Heart left ventricle (tissue), 16 donors: ENCODE data around the gene PIN4. TPM values are rescaled to one million over a fixed set of nuclear protein-coding genes. Genes with fewer than 3 reads are reported as not detected.
"Not testable (repeated sequence)": the region's sequence is repeated elsewhere in the genome, so short reads cannot be mapped to it uniquely, and the experiment has no call there.

ENCODE experiments used
- ATAC-seq, 4 donors: fragments of 200-7000 bp; cut with Tn5 transposase; one replicate each; pipeline ENCODE4 v1.9.1; 2020 to 2022; ENCODE audit warnings: moderate library complexity in 4 of 4, mild to moderate bottlenecking in 3 of 4, moderate number of reproducible peaks in 1 of 4
- DNase-seq, 5 donors: peaks; one replicate each; pipeline ENCODE4 v3.0.0-alpha.2; 2020
- H3K27ac ChIP-seq, 12 donors: fragments of 200-600 bp; sonication (generic) in 4 of 12; one replicate each; pipeline versions ENCODE4 v1.5.0 to v1.8.0; 2016 to 2022; ENCODE audit warnings: mild to moderate bottlenecking in 2 of 12
- H3K27me3 ChIP-seq, 9 donors: fragments of 200-600 bp; sonication (generic) in 2 of 9; one replicate each; pipeline versions ENCODE4 v1.5.1 to v1.8.0; 2016 to 2022; ENCODE audit warnings: mild to moderate bottlenecking in 3 of 9
- H3K36me3 ChIP-seq, 9 donors: fragments of 200-600 bp; sonication (generic) in 2 of 9; one replicate each; pipeline versions ENCODE4 v1.5.0 to v1.8.0; 2018 to 2022; ENCODE audit warnings: mild to moderate bottlenecking in 2 of 9
- H3K4me1 ChIP-seq, 12 donors: fragments of 200-600 bp; sonication (generic) in 4 of 12; one replicate each; pipeline versions ENCODE4 v1.5.0 to v1.8.0; 2016 to 2022; ENCODE audit warnings: mild to moderate bottlenecking in 3 of 12
- H3K4me3 ChIP-seq, 12 donors: fragments of 200-600 bp; sonication (generic) in 4 of 12; one replicate each; pipeline versions ENCODE4 v1.5.0 to v1.8.0; 2017 to 2022; ENCODE audit warnings: mild to moderate bottlenecking in 9 of 12, moderate library complexity in 4 of 12
- H3K9me3 ChIP-seq, 12 donors: fragments of 200-600 bp; sonication (generic) in 4 of 12; one replicate each; pipeline versions ENCODE4 v1.5.0 to v1.8.0; 2016 to 2022; ENCODE audit warnings: mild to moderate bottlenecking in 1 of 12
- CTCF ChIP-seq, 12 donors: fragments of 200-600 bp; sonication (generic) in 4 of 12; IDR thresholded peaks; one replicate each; pipeline versions ENCODE4 v1.5.0 to v1.8.0; 2018 to 2022; ENCODE audit warnings: antibody characterized with exemption in 12 of 12, mild to moderate bottlenecking in 5 of 12
- POLR2A ChIP-seq, 2 donors: fragments of 450-650 bp; IDR thresholded peaks; one replicate each; pipeline ENCODE4 v1.6.1; 2017; ENCODE audit warnings: antibody characterized with exemption in 2 of 2, mild to moderate bottlenecking in 2 of 2, moderate library complexity in 2 of 2
- WGBS, 4 donors: extraction: QIAGEN DNeasy Blood & Tissue Kit in 2 of 4; methylation state at CpG; one replicate each; pipeline versions ENCODE4 v1.1.5 to v1.1.7; 2013 to 2018; 5-methylcytosine and 5-hydroxymethylcytosine counted together
- intact Hi-C, 10 donors: fragments of 100-400 bp; cut with DNase I; formaldehyde crosslinking; loops; one replicate each; pipeline versions ENCODE4 v1.11.1 to v1.14.2; 2022
- polyA plus RNA-seq, 2 donors: library from polyadenylated mRNA; stranded (reverse); fragments of 200-250 nt; gene quantifications; one replicate each; pipeline ENCODE4 v1.2.3, GENCODE V29; 2013
- total RNA-seq, 9 donors: library from RNA; depleted of rRNA in 2 of 9; stranded (reverse); fragments of >200 nt in 2 of 9; fragmentation: NEBNext Ultra II Directional in 3 of 9; extraction: Animal tissue kit (Norgen Biotek cat#: 25700) in 3 of 9; gene quantifications; one replicate each; pipeline versions ENCODE4 v1.1.0 to v1.2.4, GENCODE V29; 2016 to 2023
- donor health status: ischemic (EF 13 %, LVEDD 7.1; RV severe dilation, severe dysfunction).
- donor health status: healthy with polysubstance abuse.
- donor health status: DM: no; HTN: yes; CAD: no.
- donor health status: DM: no; HTN: no; CAD: no.
- donor health status: ischemic (EF 25% LVEDD 6.9; RV normal size, moderate dysfunction).
- donor health status: ischemic (EF 25% LVEDD 5.7; RV mildly dilated, moderate dysfunction).
- donor health status: healthy.
- donor health status: DM: yes; HTN: yes; CAD: no.
- donor health status: ischemic (EF 35%, LVEDD 5.7; RV mildly dilated, moderate dysfunction).
- donor health status: nonischemic (EF 11% LVEDD 7.7; RV severe dilation, severe dysfunction).
- donor health status: DM: yes; HTN: yes; CAD: no.
- donor health status: PGD.
- donor health status: ischemic (EF 29% LVEDD 5.4; RV normal size, mild dysfunction).
- donor health status: nonischemic (EF 23%, LVEDD 6.1; RV moderate dilation, normal function).

Gene PIN4
- total and polyA plus RNA-seq, 11 donors = 8.4 to 41.5 (median 10.9) TPM

GRCh38 chrX:72158773-72159172 is 22.8 kb upstream of the PIN4 start:
- Histone ChIP-seq H3K27me3 (peaks cover 0 to 19% (median 0%) of the 10 kb centered on the region in 9 donors), H3K27ac (no peak overlapping the region), H3K4me1 (no peaks in the 10 kb centered on the region), H3K36me3 (no peaks in the 10 kb centered on the region), H3K9me3 (no peaks in the 10 kb centered on the region), H3K4me3 (no peak overlapping the region)
- DNase-seq = no peak
- intact Hi-C loops = no loop called here
- ATAC-seq = no peak
- TF ChIP-seq CTCF (IDR thresholded peaks at IDR 0.05) = no peak
- no peak for TF ChIP-seq POLR2A (IDR thresholded peaks at IDR 0.05)
- WGBS, 4 donors = 85 to 95% (median 92%) methylated on average over 3 of the region's 3 CpGs

- no peak overlapping the region for H3K27ac ChIP-seq
- ATAC-seq = no peak
- intact Hi-C loops = no loop called here
- H3K4me3 ChIP-seq = no peak overlapping the region
- peaks cover 0 to 16% (median 0%) of the 10 kb centered on the region in 9 donors for H3K27me3 ChIP-seq
- TF ChIP-seq CTCF (IDR thresholded peaks at IDR 0.05) = no peak
- TF ChIP-seq POLR2A (IDR thresholded peaks at IDR 0.05) = no peak
- no peaks in the 10 kb centered on the region for H3K36me3 ChIP-seq
- H3K9me3 ChIP-seq = no peaks in the 10 kb centered on the region
- no peak for DNase-seq
- no peaks in the 10 kb centered on the region for H3K4me1 ChIP-seq
- WGBS, 4 donors = 74 to 79% (median 77%) methylated on average over 10 of the region's 10 CpGs
These were observed 21.8 kb upstream of the PIN4 start for GRCh38 chrX:72159769-72160168.

GRCh38 chrX:72165551-72165950 is 16.0 kb upstream of the PIN4 start:
- TF ChIP-seq POLR2A (IDR thresholded peaks at IDR 0.05) (no peak), CTCF (IDR thresholded peaks at IDR 0.05) (no peak)
- H3K27me3 ChIP-seq = peaks cover 0 to 19% (median 0%) of the 10 kb centered on the region in 9 donors
- no peak overlapping the region for H3K27ac ChIP-seq
- no peaks in the 10 kb centered on the region for H3K36me3 ChIP-seq
- no peaks in the 10 kb centered on the region for H3K4me1 ChIP-seq
- H3K9me3 ChIP-seq = no peaks in the 10 kb centered on the region
- DNase-seq (no peak), ATAC-seq (no peak)
- intact Hi-C loops = no loop called here
- H3K4me3 ChIP-seq = no peak overlapping the region
- WGBS, 4 donors = 72 to 93% (median 85%) methylated on average over 4 of the region's 4 CpGs

GRCh38 chrX:72169008-72169728 is 12.4 kb upstream of the PIN4 start:
- no peaks in the 10 kb centered on the region for H3K9me3 ChIP-seq
- peaks cover 0 to 22% (median 0%) of the 10 kb centered on the region in 9 donors for H3K27me3 ChIP-seq
- no peak for ATAC-seq
- DNase-seq = no peak
- intact Hi-C loops = no loop called here
- H3K4me1 ChIP-seq = no peaks in the 10 kb centered on the region
- H3K27ac ChIP-seq = peak overlapping the region in 1 of 12 donors; percentile 53
- peak overlapping the region in 8 of 12 donors; percentile 12 to 41 (median 30) for H3K4me3 ChIP-seq
- WGBS, 4 donors = 49 to 64% (median 59%) methylated on average over 6 of the region's 6 CpGs
- TF ChIP-seq CTCF (IDR thresholded peaks at IDR 0.05) (no peak), POLR2A (IDR thresholded peaks at IDR 0.05) (no peak)
- no peaks in the 10 kb centered on the region for H3K36me3 ChIP-seq

- H3K27ac ChIP-seq, ATAC-seq, DNase-seq, H3K9me3 ChIP-seq, intact Hi-C loops, H3K36me3 ChIP-seq, H3K4me3 ChIP-seq, H3K4me1 ChIP-seq: not testable (repeated sequence)
- WGBS, 4 donors = 89 to 98% (median 93%) methylated on average over 3 to 5 of the region's 5 CpGs
- peaks cover 0 to 12% (median 0%) of the 10 kb centered on the region in 9 donors for H3K27me3 ChIP-seq
These were observed 5.3 kb upstream of the PIN4 start for GRCh38 chrX:72176289-72176688.
